ENCODE measurements around the gene PRR33.

DNA sequence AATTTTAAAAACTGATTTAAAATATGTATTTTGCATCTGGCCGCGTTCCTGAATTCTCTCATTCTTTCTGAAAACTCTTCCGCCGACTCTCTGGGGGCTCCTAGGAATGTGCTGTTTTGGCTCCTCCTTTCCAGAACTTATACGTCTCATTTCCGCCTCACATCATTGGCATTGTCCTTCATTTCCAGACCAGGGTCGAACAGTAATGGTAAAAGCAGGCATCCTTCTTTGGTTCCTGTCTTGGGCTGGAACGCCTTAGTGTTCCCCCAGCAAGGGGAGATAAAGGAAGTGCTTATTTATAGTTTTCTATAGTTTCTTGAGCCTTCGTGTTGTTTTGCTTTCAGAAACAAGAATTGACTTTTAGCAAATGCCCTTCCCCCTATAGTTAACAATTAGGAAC lies 16.9 kb upstream of the PRR33 start:
- no peak for TF ChIP-seq POLR2AphosphoS5 (IDR thresholded peaks at IDR 0.05; ENCODE audit: low read depth, low read length)
- no peak for TF ChIP-seq CTCF (IDR thresholded peaks at IDR 0.05 in 2 of 3, conservative IDR thresholded peaks at IDR 0.05 in 1 of 3; ENCODE audit: borderline replicate concordance in 1 of 3, insufficient read depth in 1 of 3, low read depth in 2 of 3, low read length in 2 of 3)
- no peak for TF ChIP-seq SRF (IDR thresholded peaks at IDR 0.05; ENCODE audit: low read depth)
- no peak for TF ChIP-seq EZH2phosphoT487 (IDR thresholded peaks at IDR 0.05; ENCODE audit: borderline replicate concordance)
- TF ChIP-seq SP1 (IDR thresholded peaks at IDR 0.05; ENCODE audit: low read depth) = no peak
- no peak for TF ChIP-seq YY1 (IDR thresholded peaks at IDR 0.05; ENCODE audit: extremely low read depth, insufficient replicate concordance, low read depth, low read length)
- no peak for TF ChIP-seq EZH2 (IDR thresholded peaks at IDR 0.05)
- TF ChIP-seq MAX (IDR thresholded peaks at IDR 0.05) = no peak
- no peak for TF ChIP-seq POLR2A (IDR thresholded peaks at IDR 0.05; ENCODE audit: borderline replicate concordance, extremely low read depth, insufficient read depth, insufficient read length)
- no peak for TF ChIP-seq TCF7L2 (IDR thresholded peaks at IDR 0.05; ENCODE audit: borderline replicate concordance, extremely low read depth, insufficient read depth, insufficient read length)
- TF ChIP-seq, protein P1, sequence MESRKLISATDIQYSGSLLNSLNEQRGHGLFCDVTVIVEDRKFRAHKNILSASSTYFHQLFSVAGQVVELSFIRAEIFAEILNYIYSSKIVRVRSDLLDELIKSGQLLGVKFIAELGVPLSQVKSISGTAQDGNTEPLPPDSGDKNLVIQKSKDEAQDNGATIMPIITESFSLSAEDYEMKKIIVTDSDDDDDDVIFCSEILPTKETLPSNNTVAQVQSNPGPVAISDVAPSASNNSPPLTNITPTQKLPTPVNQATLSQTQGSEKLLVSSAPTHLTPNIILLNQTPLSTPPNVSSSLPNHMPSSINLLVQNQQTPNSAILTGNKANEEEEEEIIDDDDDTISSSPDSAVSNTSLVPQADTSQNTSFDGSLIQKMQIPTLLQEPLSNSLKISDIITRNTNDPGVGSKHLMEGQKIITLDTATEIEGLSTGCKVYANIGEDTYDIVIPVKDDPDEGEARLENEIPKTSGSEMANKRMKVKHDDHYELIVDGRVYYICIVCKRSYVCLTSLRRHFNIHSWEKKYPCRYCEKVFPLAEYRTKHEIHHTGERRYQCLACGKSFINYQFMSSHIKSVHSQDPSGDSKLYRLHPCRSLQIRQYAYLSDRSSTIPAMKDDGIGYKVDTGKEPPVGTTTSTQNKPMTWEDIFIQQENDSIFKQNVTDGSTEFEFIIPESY (IDR thresholded peaks at IDR 0.05; ENCODE audit: extremely low read depth, insufficient replicate concordance, low read length) = no peak
- no peak for TF ChIP-seq ZFX (IDR thresholded peaks at IDR 0.05)
- TF ChIP-seq RAD21 (IDR thresholded peaks at IDR 0.05; ENCODE audit: low read depth) = no peak
